Activated CD4-positive, alpha-beta memory T cell treated with anti-CD3 and anti-CD28 coated beads for 36 hours (primary cell): ENCODE data around the gene CCT6A. TPM values are rescaled to one million over a fixed set of nuclear protein-coding genes. Genes with fewer than 3 reads are reported as not detected.
"Not testable (repeated sequence)": the region's sequence is repeated elsewhere in the genome, so short reads cannot be mapped to it uniquely, and the experiment has no call there.

Experiments used
- CTCF ChIA-PET: fragments of 350-600 bp; sonication (Branson Sonifier 250); formaldehyde crosslinking; loops from one replicate; lab custom pipeline; 2021; ENCODE audit warnings: antibody characterized with exemption, inconsistent platforms; lab: Charles Lee
- POLR2A ChIA-PET: fragments of 350-600 bp; sonication (Branson Sonifier 250); formaldehyde crosslinking; loops from one replicate; lab custom pipeline; 2021; ENCODE audit warnings: antibody characterized with exemption; lab: Charles Lee
- DNase-seq: peaks from one replicate; pipeline ENCODE4 v3.0.0-alpha.2; 2020
- H3K27ac Mint-ChIP-seq: one replicate; pipeline ENCODE4 v1.8.0; 2021; ENCODE audit warnings: mixed read lengths
- H3K27me3 Mint-ChIP-seq: one replicate; pipeline ENCODE4 v1.8.0; 2021; ENCODE audit warnings: mixed read lengths
- H3K36me3 Mint-ChIP-seq: one replicate; pipeline ENCODE4 v1.8.0; 2021; ENCODE audit warnings: mixed read lengths
- H3K4me1 Mint-ChIP-seq: one replicate; pipeline ENCODE4 v1.8.0; 2021; ENCODE audit warnings: low read depth, mixed read lengths
- H3K4me3 Mint-ChIP-seq: one replicate; pipeline ENCODE4 v1.8.0; 2021; ENCODE audit warnings: mild to moderate bottlenecking, mixed read lengths
- H3K9me3 Mint-ChIP-seq: one replicate; pipeline ENCODE4 v1.8.0; 2021; ENCODE audit warnings: mixed read lengths
- intact Hi-C: fragments of 100-400 bp; cut with micrococcal nuclease; formaldehyde crosslinking; loops from one replicate; pipeline ENCODE4 v1.15.1; 2023
- total RNA-seq, 2 experiments: library from RNA; stranded (reverse); gene quantifications; one replicate each; pipeline ENCODE4 v1.2.3, GENCODE V29; 2021

Gene CCT6A
- total RNA-seq, 2 experiments from 2014 or later: 222 to 230 TPM

GRCh38 chr7:56031556-56031955 is 20.0 kb upstream of the CCT6A start:
- CTCF ChIA-PET, H3K27ac Mint-ChIP-seq, H3K4me3 Mint-ChIP-seq, intact Hi-C loops, POLR2A ChIA-PET, H3K4me1 Mint-ChIP-seq, H3K27me3 Mint-ChIP-seq, DNase-seq, H3K9me3 Mint-ChIP-seq: not testable (repeated sequence)
- peaks cover 15% of the 10 kb centered on the region for H3K36me3 Mint-ChIP-seq

DNA sequence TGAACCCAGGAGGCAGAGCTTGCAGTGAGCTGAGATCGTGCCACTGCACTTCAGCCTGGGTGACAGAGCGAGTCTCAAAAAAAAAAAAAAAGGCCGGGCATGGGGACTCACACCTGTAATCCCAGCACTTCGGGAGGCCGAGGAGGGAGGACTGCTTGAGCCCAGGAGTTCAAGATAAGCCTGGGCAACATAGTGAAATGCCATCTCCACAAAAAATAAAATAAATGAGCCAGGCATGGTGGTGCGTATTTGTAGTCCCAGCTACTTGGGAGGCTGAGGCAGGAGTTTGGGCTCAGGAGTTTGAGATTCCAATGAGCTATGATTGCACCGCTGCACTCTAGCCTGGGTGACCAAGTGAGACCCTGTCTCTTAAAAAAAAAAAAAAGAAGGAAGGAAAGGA is 19.0 kb upstream of the CCT6A start:
- peaks cover 13% of the 10 kb centered on the region for H3K36me3 Mint-ChIP-seq
- H3K9me3 Mint-ChIP-seq, H3K4me1 Mint-ChIP-seq, H3K27me3 Mint-ChIP-seq, DNase-seq, CTCF ChIA-PET, H3K4me3 Mint-ChIP-seq, intact Hi-C loops, H3K27ac Mint-ChIP-seq, POLR2A ChIA-PET: not testable (repeated sequence)

GRCh38 chr7:56033671-56034432 is 17.7 kb upstream of the CCT6A start:
- H3K36me3 Mint-ChIP-seq: peaks cover 13% of the 10 kb centered on the region
- ChIA-PET POLR2A (interaction anchor here (1.8 kb wide), 1 partner anchor 17 kb away, joined by 7 read pairs; the partner anchor contains the start of genes CCT6A and PSPH), CTCF (interaction anchor here (0.7 to 3.4 kb wide), 4 partner anchors 17 to 40 kb away, joined by 3 to 20 read pairs (median 4); partner anchors contain the start of genes CCT6A and PSPH)
- H3K4me3 Mint-ChIP-seq: peak overlapping the region; percentile 75
- DNase-seq: peak; percentile 72
- no peaks in the 10 kb centered on the region for H3K9me3 Mint-ChIP-seq
- intact Hi-C loops: loop anchor here (1.0 kb wide), 1 partner anchor 17 kb away; the partner anchor contains the start of genes CCT6A and PSPH
- H3K27ac Mint-ChIP-seq: peak overlapping the region; percentile 43
- H3K27me3 Mint-ChIP-seq: no peaks in the 10 kb centered on the region
- peaks cover 8% of the 10 kb centered on the region for H3K4me1 Mint-ChIP-seq

GRCh38 chr7:56040730-56041129 is 10.8 kb upstream of the CCT6A start:
- CTCF ChIA-PET: interaction anchor here (0.8 kb wide), 1 partner anchor 34 kb away, joined by 3 read pairs; no protein-coding TSS in a partner anchor

DNA sequence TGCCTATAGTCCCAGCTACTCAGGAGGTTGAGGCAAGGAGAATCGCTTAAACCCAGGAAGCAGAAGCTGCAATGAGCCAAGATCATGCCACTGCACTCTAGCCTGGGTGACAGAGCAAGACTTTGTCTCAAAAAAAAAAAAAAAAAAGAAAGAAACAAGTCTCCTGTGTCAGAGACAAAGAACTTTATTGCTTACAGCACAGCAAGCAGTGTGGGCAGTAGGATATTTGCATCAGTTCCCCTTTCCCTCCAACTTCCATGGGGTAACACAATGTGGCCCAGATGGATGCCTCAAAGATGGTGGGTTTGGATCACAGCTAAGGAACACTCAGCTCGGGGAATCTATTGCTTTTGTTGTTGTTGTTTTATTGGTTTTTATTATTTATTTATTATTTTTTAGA is 5.8 kb upstream of the CCT6A start:
- H3K9me3 Mint-ChIP-seq, DNase-seq, CTCF ChIA-PET, H3K4me3 Mint-ChIP-seq, H3K27ac Mint-ChIP-seq, H3K27me3 Mint-ChIP-seq, H3K36me3 Mint-ChIP-seq, POLR2A ChIA-PET, intact Hi-C loops, H3K4me1 Mint-ChIP-seq: not testable (repeated sequence)

More at GRCh38 chr7:56040730-56041129, 10.8 kb upstream of the CCT6A start:
- no peak for DNase-seq
- Mint-ChIP-seq H3K9me3 (no peaks in the 10 kb centered on the region), H3K27ac (no peak overlapping the region), H3K27me3 (no peaks in the 10 kb centered on the region), H3K4me1 (no peaks in the 10 kb centered on the region), H3K36me3 (peaks cover 6% of the 10 kb centered on the region), H3K4me3 (no peak overlapping the region)
- intact Hi-C loops: no loop called here
- POLR2A ChIA-PET: no interaction called here

DNA sequence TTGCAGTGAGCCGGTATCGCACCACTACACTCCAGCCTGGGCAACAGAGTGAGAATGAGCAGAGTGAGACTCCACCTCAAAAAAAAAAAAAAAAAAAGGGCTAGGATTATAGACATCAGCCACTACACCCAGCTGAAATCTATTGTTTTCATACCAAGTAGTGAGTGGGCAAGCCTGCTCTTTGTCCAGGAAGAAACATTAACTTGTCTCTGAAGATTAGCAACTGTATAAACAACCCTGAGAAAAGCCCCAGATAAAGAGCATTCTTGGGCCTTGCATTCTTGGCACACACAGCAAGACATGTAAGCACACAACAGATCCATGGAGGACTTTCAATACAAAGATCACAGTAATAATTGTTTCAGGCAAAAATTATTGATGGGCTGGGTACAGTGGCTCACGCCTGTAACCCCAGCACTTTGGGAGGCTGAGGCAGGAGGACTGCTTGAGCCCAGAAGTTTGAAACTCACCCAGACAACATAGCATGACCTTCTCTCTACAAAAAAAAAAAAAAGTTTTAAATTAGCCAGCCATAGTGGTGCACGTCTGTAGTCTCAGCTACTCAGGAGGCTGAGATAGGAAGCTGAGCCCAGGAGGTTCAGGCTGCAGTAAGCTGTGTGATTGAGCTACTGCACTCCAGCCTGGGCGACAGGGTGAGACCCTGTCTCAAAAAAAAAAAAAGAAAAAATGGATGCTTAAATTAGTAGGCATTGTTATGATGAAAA is 4.7 kb upstream of the CCT6A start:
- Mint-ChIP-seq H3K27ac (no peak overlapping the region), H3K36me3 (peaks cover 8% of the 10 kb centered on the region), H3K4me1 (peaks cover 7% of the 10 kb centered on the region), H3K9me3 (no peaks in the 10 kb centered on the region), H3K27me3 (no peaks in the 10 kb centered on the region), H3K4me3 (no peak overlapping the region)
- ChIA-PET CTCF (no interaction called here), POLR2A (no interaction called here)
- intact Hi-C loops: no loop called here
- no peak for DNase-seq

DNA sequence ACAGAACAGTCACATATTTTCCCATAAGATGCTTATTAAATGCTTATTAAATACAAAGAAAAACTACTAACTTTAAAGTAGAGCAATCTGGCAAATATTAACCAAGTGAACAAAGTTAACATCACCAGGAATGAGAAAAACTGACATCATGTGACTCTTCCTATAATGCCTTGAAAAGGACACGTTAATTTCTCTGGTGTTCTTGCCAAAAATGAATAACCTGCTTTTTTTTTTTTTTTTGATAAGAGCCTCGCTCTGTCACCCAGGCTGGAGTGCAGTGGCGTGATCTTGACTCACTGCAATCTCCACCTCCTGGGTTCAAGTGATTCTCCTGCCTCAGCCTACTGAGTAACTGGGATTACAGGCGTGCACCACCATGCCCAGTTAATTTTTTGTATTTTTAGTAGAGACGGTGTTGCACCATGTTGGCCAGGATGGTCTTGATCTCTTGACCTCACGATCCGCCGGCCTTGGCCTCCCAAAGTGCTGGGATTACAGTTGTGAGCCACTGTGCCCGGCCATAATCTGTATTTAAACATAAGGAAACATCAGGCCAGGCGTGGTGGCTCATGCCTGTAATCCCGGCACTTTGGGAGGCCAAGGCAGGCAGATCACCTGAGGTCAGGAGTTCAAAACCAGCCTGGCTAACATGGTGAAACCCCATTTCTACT is 4.0 kb upstream of the CCT6A start:
- H3K4me3 Mint-ChIP-seq, H3K36me3 Mint-ChIP-seq, H3K27me3 Mint-ChIP-seq, H3K27ac Mint-ChIP-seq, H3K4me1 Mint-ChIP-seq, H3K9me3 Mint-ChIP-seq, CTCF ChIA-PET, DNase-seq, intact Hi-C loops: not testable (repeated sequence)
- POLR2A ChIA-PET: interaction anchor here (0.8 kb wide), 1 partner anchor 72 kb away, joined by 3 read pairs; no protein-coding TSS in a partner anchor

DNA sequence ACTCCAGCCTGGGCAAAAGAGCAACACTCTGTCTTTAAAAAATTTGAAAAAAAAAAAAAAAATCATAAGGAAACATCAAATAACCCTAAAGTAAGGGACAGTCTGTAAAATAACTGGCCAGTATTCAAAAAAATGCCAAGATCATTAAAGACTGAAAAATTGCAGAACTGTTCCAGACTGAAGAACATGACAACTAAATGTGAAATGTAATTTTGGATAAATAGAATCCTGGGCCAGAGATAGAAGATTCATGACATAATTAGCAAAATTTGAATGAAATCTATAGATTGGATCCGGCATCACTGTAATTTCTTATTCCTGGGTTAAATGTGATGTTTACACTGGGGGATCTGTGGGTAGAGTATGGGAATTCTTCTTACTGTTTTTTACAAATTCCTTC is 3.3 kb upstream of the CCT6A start:
- intact Hi-C loops: no loop called here

GRCh38 chr7:56048763-56049162 is 2.8 kb upstream of the CCT6A start:
- intact Hi-C loops, DNase-seq, H3K9me3 Mint-ChIP-seq, H3K4me3 Mint-ChIP-seq, POLR2A ChIA-PET, H3K27ac Mint-ChIP-seq, H3K27me3 Mint-ChIP-seq: not testable (repeated sequence)
- CTCF ChIA-PET: interaction anchor here (0.7 kb wide), 1 partner anchor 16 kb away, joined by 3 read pairs; no protein-coding TSS in a partner anchor
- H3K36me3 Mint-ChIP-seq: peaks cover 17% of the 10 kb centered on the region
- peaks cover 17% of the 10 kb centered on the region for H3K4me1 Mint-ChIP-seq

More for the DNA sequence above, 3.3 kb upstream of the CCT6A start:
- POLR2A ChIA-PET: interaction anchor here (0.8 kb wide), 1 partner anchor 73 kb away, joined by 3 read pairs; no protein-coding TSS in a partner anchor
- Mint-ChIP-seq H3K4me1 (peaks cover 13% of the 10 kb centered on the region), H3K4me3 (no peak overlapping the region), H3K9me3 (no peaks in the 10 kb centered on the region), H3K36me3 (peaks cover 13% of the 10 kb centered on the region), H3K27ac (no peak overlapping the region), H3K27me3 (no peaks in the 10 kb centered on the region)
- CTCF ChIA-PET: interaction anchor here (0.7 kb wide), 1 partner anchor 16 kb away, joined by 3 read pairs; no protein-coding TSS in a partner anchor
- no peak for DNase-seq

GRCh38 chr7:56051053-56051338 is 569 bp upstream of the CCT6A start:
- POLR2A ChIA-PET: interaction anchor here (0.9 to 1.9 kb wide), 9 partner anchors 8 to 477 kb away, joined by 3 to 13 read pairs (median 5); partner anchors contain the start of genes CHCHD2, NIPSNAP2 and SUMF2
- no peak for DNase-seq
- intact Hi-C loops: loop anchor here (1.0 to 5.0 kb wide), 7 partner anchors 13 to 519 kb away; partner anchors contain the start of genes CHCHD2, NIPSNAP2, SUMF2 and ZNF713
- peaks cover 36% of the 10 kb centered on the region for H3K36me3 Mint-ChIP-seq
- H3K27ac Mint-ChIP-seq: peak overlapping the region; percentile 94
- peak overlapping the region; percentile 95 for H3K4me3 Mint-ChIP-seq
- no peaks in the 10 kb centered on the region for H3K27me3 Mint-ChIP-seq
- H3K9me3 Mint-ChIP-seq: no peaks in the 10 kb centered on the region
- CTCF ChIA-PET: interaction anchor here (0.7 to 1.9 kb wide), 9 partner anchors 12 to 87 kb away, joined by 3 to 17 read pairs (median 4); partner anchors contain the start of genes NIPSNAP2 and SUMF2
- peaks cover 34% of the 10 kb centered on the region for H3K4me1 Mint-ChIP-seq

GRCh38 chr7:56053379-56053778 is 1.8 kb downstream of the CCT6A start:
- Mint-ChIP-seq H3K36me3 (peaks cover 53% of the 10 kb centered on the region), H3K4me1 (peaks cover 36% of the 10 kb centered on the region)
- POLR2A ChIA-PET: interaction anchor here (0.8 kb wide), 1 partner anchor 11 kb away, joined by 3 read pairs; the partner anchor contains the start of gene SUMF2

More at GRCh38 chr7:56053379-56053778, 1.8 kb downstream of the CCT6A start:
- no peak for DNase-seq
- H3K27me3 Mint-ChIP-seq: no peaks in the 10 kb centered on the region
- peak overlapping the region; percentile 68 for H3K4me3 Mint-ChIP-seq
- H3K27ac Mint-ChIP-seq: peak overlapping the region; percentile 64
- intact Hi-C loops: loop anchor here (5.0 kb wide), 1 partner anchor 521 kb away; no protein-coding TSS in a partner anchor
- CTCF ChIA-PET: interaction anchor here (1.0 to 1.6 kb wide), 2 partner anchors 20 to 21 kb away, joined by 3 to 5 read pairs; no protein-coding TSS in a partner anchor
- no peaks in the 10 kb centered on the region for H3K9me3 Mint-ChIP-seq
